Endodermal cell (in vitro differentiated cells): ENCODE results near the gene HPCAL1. TPM values are rescaled to one million over a fixed set of nuclear protein-coding genes. Genes with fewer than 3 reads are reported as not detected.
"Not testable (repeated sequence)": the region's sequence is repeated elsewhere in the genome, so short reads cannot be mapped to it uniquely, and the experiment has no call there.

ENCODE experiments used
- DNase-seq: peaks from one replicate; pipeline ENCODE4 v3.0.0-alpha.2; 2017
- H3K27ac ChIP-seq: 2 replicates; pipeline ENCODE4 v1.5.1; 2013; ENCODE audit warnings: mild to moderate bottlenecking, low read depth, low read length, moderate library complexity
- H3K27me3 ChIP-seq: 2 replicates; pipeline ENCODE4 v1.6.1; 2013; ENCODE audit warnings: mild to moderate bottlenecking, low read length, moderate library complexity; ENCODE audit not compliant: insufficient read depth, control insufficient read depth, poor library complexity, severe bottlenecking
- H3K36me3 ChIP-seq: 2 replicates; pipeline ENCODE4 v1.7.0; 2013; ENCODE audit warnings: mild to moderate bottlenecking, low read length, moderate library complexity; ENCODE audit not compliant: control insufficient read depth, insufficient read depth
- H3K4me1 ChIP-seq: one replicate; pipeline ENCODE4 v1.7.0; 2013; ENCODE audit warnings: low read length; ENCODE audit not compliant: control insufficient read depth, insufficient read depth
- H3K4me3 ChIP-seq: 2 replicates; pipeline ENCODE4 v1.5.1; 2013; ENCODE audit warnings: mild to moderate bottlenecking, low read length, moderate library complexity
- H3K9ac ChIP-seq: 2 replicates; pipeline ENCODE4 v1.6.1; 2013; ENCODE audit warnings: mild to moderate bottlenecking, low read length, moderate library complexity; ENCODE audit not compliant: poor library complexity, severe bottlenecking; ENCODE audit errors: extremely low read depth
- H3K9me3 ChIP-seq: 2 replicates; pipeline ENCODE4 v1.6.1; 2013; ENCODE audit warnings: mild to moderate bottlenecking, low read length, moderate library complexity; ENCODE audit not compliant: control insufficient read depth
- H3K27ac Mint-ChIP-seq: 2 replicates; pipeline ENCODE4 v1.8.0; 2020; ENCODE audit warnings: mixed read lengths
- H3K27me3 Mint-ChIP-seq: 2 replicates; pipeline ENCODE4 v1.8.0; 2021; ENCODE audit warnings: mild to moderate bottlenecking, mixed read lengths; ENCODE audit not compliant: insufficient read depth
- H3K36me3 Mint-ChIP-seq: 2 replicates; pipeline ENCODE4 v1.8.0; 2020; ENCODE audit warnings: low read depth, mixed read lengths
- H3K4me1 Mint-ChIP-seq: 2 replicates; pipeline ENCODE4 v1.8.0; 2020; ENCODE audit warnings: mixed read lengths
- H3K4me3 Mint-ChIP-seq: 2 replicates; pipeline ENCODE4 v1.8.0; 2020; ENCODE audit warnings: mild to moderate bottlenecking, moderate library complexity, mixed read lengths
- H3K9me3 Mint-ChIP-seq: 2 replicates; pipeline ENCODE4 v1.8.0; 2020; ENCODE audit warnings: mild to moderate bottlenecking, mixed read lengths
- CTCF ChIP-seq: fragments of 200-600 bp; sonication (generic); conservative IDR thresholded peaks from 2 replicates; pipeline ENCODE4 v1.5.0; 2021; ENCODE audit warnings: antibody characterized with exemption, mild to moderate bottlenecking
- WGBS, 2 experiments: methylation state at CpG; one replicate each; pipeline versions ENCODE4 v1.1.5 to v1.1.7; 2013; ENCODE audit warnings: missing lambda C conversion rate in 2 of 2, mixed read lengths in 1 of 2; ENCODE audit not compliant: insufficient coverage in 1 of 2, insufficient read length in 1 of 2; 5-methylcytosine and 5-hydroxymethylcytosine counted together
- total RNA-seq, 2 donors: library from RNA; stranded (reverse); fragmentation: NEBNext Ultra II Directional in 1 of 2; extraction: Animal tissue kit (Norgen Biotek cat#: 25700) in 1 of 2; gene quantifications; 2 replicates in 1 of 2; 3 replicates in 1 of 2; pipeline ENCODE4 v1.2.1, GENCODE V29; 2021

Gene HPCAL1
- total RNA-seq, 2 donors from 2014 or later: 6.8 to 8.1 TPM

- peaks cover 3% of the 10 kb centered on the region for H3K36me3 Mint-ChIP-seq
- no peaks in the 10 kb centered on the region for H3K4me1 ChIP-seq
- no peak for DNase-seq
- peaks cover 15% of the 10 kb centered on the region for H3K9me3 ChIP-seq
- H3K4me3 Mint-ChIP-seq: no peak overlapping the region
- H3K4me3 ChIP-seq: no peak overlapping the region
- no peak for TF ChIP-seq CTCF
- H3K36me3 ChIP-seq: no peaks in the 10 kb centered on the region
- H3K4me1 Mint-ChIP-seq: no peaks in the 10 kb centered on the region
- H3K27ac Mint-ChIP-seq: no peak overlapping the region
- H3K9me3 Mint-ChIP-seq: peaks cover 13% of the 10 kb centered on the region
- H3K27ac ChIP-seq: no peak overlapping the region
- H3K27me3 ChIP-seq: no peaks in the 10 kb centered on the region
- H3K9ac ChIP-seq: no peak overlapping the region
- no peaks in the 10 kb centered on the region for H3K27me3 Mint-ChIP-seq
- WGBS, 2 experiments: 93 to 94% methylated on average over 3 to 4 of the region's 4 CpGs
Measured at GRCh38 chr2:10292033-10292432, 10.7 kb upstream of the HPCAL1 start.

GRCh38 chr2:10293603-10294002 is 9.1 kb upstream of the HPCAL1 start:
- H3K27me3 Mint-ChIP-seq: no peaks in the 10 kb centered on the region
- Histone ChIP-seq H3K36me3 (no peaks in the 10 kb centered on the region), H3K4me1 (no peaks in the 10 kb centered on the region), H3K9me3 (peaks cover 15% of the 10 kb centered on the region), H3K27ac (no peak overlapping the region), H3K9ac (no peak overlapping the region), H3K27me3 (no peaks in the 10 kb centered on the region), H3K4me3 (no peak overlapping the region)
- no peak overlapping the region for H3K4me3 Mint-ChIP-seq
- H3K27ac Mint-ChIP-seq: no peak overlapping the region
- H3K4me1 Mint-ChIP-seq: peaks cover 12% of the 10 kb centered on the region
- peaks cover 13% of the 10 kb centered on the region for H3K9me3 Mint-ChIP-seq
- no peak for DNase-seq
- TF ChIP-seq CTCF: no peak
- peaks cover 3% of the 10 kb centered on the region for H3K36me3 Mint-ChIP-seq

GRCh38 chr2:10294077-10294476 is 8.6 kb upstream of the HPCAL1 start:
- Histone ChIP-seq H3K27ac (no peak overlapping the region), H3K9me3 (peaks cover 15% of the 10 kb centered on the region), H3K36me3 (no peaks in the 10 kb centered on the region), H3K4me3 (no peak overlapping the region), H3K9ac (no peak overlapping the region), H3K4me1 (no peaks in the 10 kb centered on the region), H3K27me3 (no peaks in the 10 kb centered on the region)
- Mint-ChIP-seq H3K27ac (no peak overlapping the region), H3K4me3 (no peak overlapping the region), H3K36me3 (peaks cover 3% of the 10 kb centered on the region), H3K4me1 (peaks cover 12% of the 10 kb centered on the region), H3K9me3 (peaks cover 13% of the 10 kb centered on the region), H3K27me3 (no peaks in the 10 kb centered on the region)
- no peak for TF ChIP-seq CTCF
- DNase-seq: no peak
- WGBS, 2 experiments: 78 to 93% methylated on average over 1 of the region's 1 CpG

- DNase-seq, H3K27me3 ChIP-seq, H3K4me1 ChIP-seq, H3K27me3 Mint-ChIP-seq, H3K9ac ChIP-seq, H3K36me3 Mint-ChIP-seq, H3K4me3 ChIP-seq, H3K4me3 Mint-ChIP-seq, H3K27ac Mint-ChIP-seq, H3K27ac ChIP-seq, H3K36me3 ChIP-seq: not testable (repeated sequence)
- 90 to 97% methylated on average over 3 to 4 of the region's 4 CpGs for WGBS, 2 experiments
- peaks cover 12% of the 10 kb centered on the region for H3K4me1 Mint-ChIP-seq
- H3K9me3 ChIP-seq: peaks cover 15% of the 10 kb centered on the region
- H3K9me3 Mint-ChIP-seq: peaks cover 13% of the 10 kb centered on the region
Measured at GRCh38 chr2:10295649-10296048, 7.1 kb upstream of the HPCAL1 start.
